HL-60 (cell line): Measurements from ENCODE around the gene FBRS.
A peak's percentile ranks its signal among the peaks of the same experiment; 100 is the strongest.

Experiments used
- DNase-seq, 2 experiments: peaks; one replicate each; pipeline ENCODE4 v3.0.0-alpha.2; 2010 to 2020; ENCODE audit warnings: low read depth in 1 of 2, low spot score in 1 of 2
- H3K27ac ChIP-seq: fragments of 250-450 bp; sonication (Bioruptor Pico); replicated peaks from 2 replicates; pipeline ENCODE4 v1.5.1; 2020; ENCODE audit warnings: mild to moderate bottlenecking, moderate library complexity
- H3K27me3 ChIP-seq: fragments of 250-450 bp; sonication (Bioruptor Pico); 2 replicates; pipeline ENCODE4 v1.5.1; 2021; ENCODE audit warnings: mild to moderate bottlenecking, moderate library complexity; ENCODE audit not compliant: insufficient read depth, poor library complexity, severe bottlenecking
- H3K4me3 ChIP-seq: replicated peaks from 2 replicates; pipeline ENCODE4 v1.5.1; 2011; ENCODE audit warnings: mild to moderate bottlenecking, control low read depth, low read length; ENCODE audit not compliant: insufficient read depth
- GABPA ChIP-seq: IDR thresholded peaks from 2 replicates; pipeline ENCODE4 v1.6.1; 2012; ENCODE audit warnings: low read depth
- POLR2AphosphoS5 ChIP-seq: IDR thresholded peaks from 2 replicates; pipeline ENCODE4 v1.6.1; 2012; ENCODE audit warnings: low read depth
- REST ChIP-seq: IDR thresholded peaks from 2 replicates; pipeline ENCODE4 v1.6.1; 2012; ENCODE audit warnings: low read depth; ENCODE audit not compliant: insufficient replicate concordance
- SPI1 ChIP-seq: IDR thresholded peaks from 2 replicates; pipeline ENCODE4 v1.6.1; 2012; ENCODE audit warnings: low read depth, mild to moderate bottlenecking, borderline replicate concordance
- TF ChIP-seq, protein P1 (sequence below): IDR thresholded peaks from one replicate; pipeline ENCODE4 v1.5.1; 2011; ENCODE audit warnings: low read length, control low read depth, inconsistent platforms; ENCODE audit not compliant: insufficient read depth

The FBRS gene

GRCh38 chr16:30669026-30669902, 11.0 kb downstream of the FBRS start:
- H3K27me3 ChIP-seq: no peaks in the 10 kb centered on the region
- no peak for DNase-seq
- H3K27ac ChIP-seq: no peak overlapping the region
- no peak overlapping the region for H3K4me3 ChIP-seq
- TF ChIP-seq REST (no peak), POLR2AphosphoS5 (0 out of 2 replicates have a peak, but pooled peaks have one; percentile 28), GABPA (no peak), SPI1 (no peak)
- TF ChIP-seq, protein P1, sequence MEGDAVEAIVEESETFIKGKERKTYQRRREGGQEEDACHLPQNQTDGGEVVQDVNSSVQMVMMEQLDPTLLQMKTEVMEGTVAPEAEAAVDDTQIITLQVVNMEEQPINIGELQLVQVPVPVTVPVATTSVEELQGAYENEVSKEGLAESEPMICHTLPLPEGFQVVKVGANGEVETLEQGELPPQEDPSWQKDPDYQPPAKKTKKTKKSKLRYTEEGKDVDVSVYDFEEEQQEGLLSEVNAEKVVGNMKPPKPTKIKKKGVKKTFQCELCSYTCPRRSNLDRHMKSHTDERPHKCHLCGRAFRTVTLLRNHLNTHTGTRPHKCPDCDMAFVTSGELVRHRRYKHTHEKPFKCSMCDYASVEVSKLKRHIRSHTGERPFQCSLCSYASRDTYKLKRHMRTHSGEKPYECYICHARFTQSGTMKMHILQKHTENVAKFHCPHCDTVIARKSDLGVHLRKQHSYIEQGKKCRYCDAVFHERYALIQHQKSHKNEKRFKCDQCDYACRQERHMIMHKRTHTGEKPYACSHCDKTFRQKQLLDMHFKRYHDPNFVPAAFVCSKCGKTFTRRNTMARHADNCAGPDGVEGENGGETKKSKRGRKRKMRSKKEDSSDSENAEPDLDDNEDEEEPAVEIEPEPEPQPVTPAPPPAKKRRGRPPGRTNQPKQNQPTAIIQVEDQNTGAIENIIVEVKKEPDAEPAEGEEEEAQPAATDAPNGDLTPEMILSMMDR: no peak

- Histone ChIP-seq H3K4me3 (no peak overlapping the region), H3K27ac (no peak overlapping the region), H3K27me3 (no peaks in the 10 kb centered on the region)
- TF ChIP-seq, protein P1: no peak
- no peak for TF ChIP-seq REST
- no peak for TF ChIP-seq SPI1
- TF ChIP-seq POLR2AphosphoS5: no peak
- TF ChIP-seq GABPA: no peak
- DNase-seq: no peak
Observed at GRCh38 chr16:30669903-30670824, 11.9 kb downstream of the FBRS start.

DNA sequence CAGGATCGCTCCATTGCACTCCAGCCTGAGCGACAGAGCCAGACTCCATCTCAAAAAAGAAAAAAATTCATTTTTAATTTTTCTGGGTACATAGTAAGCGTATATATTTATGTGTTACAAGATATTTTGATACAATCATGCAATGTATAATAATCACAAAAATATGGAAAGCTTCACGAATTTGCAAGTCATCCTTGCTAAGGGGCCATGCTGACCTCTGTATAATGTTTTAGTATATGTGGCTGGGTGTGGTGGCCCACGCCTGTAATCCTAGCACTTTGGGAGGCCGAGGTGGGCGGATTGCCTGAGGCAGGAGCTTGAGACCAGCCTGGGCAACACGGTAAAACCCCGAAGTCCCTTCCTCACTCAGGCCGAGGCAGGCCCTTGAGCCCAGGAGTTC, 16.9 kb downstream of the FBRS start:
- Histone ChIP-seq H3K4me3 (no peak overlapping the region), H3K27me3 (no peaks in the 10 kb centered on the region), H3K27ac (no peak overlapping the region)
- TF ChIP-seq POLR2AphosphoS5 (no peak), SPI1 (no peak), REST (no peak), GABPA (no peak)
- TF ChIP-seq, protein P1: no peak
- DNase-seq: no peak
